ENCODE measurements around the gene CCND2.

The CCND2 gene

DNA sequence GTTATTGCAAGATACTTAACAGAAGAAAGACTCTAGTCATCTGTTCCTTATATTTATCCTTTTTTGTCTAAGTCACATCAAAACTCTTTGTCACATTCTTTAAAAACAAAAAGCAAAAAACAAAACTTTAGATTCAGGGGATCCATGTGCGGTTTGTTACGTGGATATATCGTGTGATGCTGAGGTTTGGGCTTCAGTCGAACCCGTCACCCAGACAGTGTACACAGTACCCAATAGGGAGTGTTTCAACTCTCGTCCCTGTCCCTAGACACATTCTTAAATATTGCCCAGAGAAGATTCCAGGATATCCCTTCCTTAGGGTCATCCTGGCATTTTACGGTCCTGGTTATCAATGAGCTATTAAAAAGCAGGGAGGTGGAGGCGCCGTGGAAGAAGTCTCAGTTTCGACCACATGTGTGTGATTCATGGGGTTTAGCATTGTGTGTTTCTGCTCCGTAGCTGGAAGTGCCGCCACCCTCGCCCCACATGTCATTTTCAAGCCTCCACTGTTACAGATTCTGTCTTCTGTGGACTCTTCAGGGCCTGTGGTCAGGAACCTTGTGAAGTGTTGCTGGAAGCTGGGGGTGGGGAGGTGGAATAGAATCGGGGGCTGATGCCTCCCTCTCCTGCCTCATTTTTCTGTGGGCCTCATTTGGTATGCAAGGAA lies 19.9 kb downstream of the CCND2 start:
- DNase-seq, result no peak

DNA sequence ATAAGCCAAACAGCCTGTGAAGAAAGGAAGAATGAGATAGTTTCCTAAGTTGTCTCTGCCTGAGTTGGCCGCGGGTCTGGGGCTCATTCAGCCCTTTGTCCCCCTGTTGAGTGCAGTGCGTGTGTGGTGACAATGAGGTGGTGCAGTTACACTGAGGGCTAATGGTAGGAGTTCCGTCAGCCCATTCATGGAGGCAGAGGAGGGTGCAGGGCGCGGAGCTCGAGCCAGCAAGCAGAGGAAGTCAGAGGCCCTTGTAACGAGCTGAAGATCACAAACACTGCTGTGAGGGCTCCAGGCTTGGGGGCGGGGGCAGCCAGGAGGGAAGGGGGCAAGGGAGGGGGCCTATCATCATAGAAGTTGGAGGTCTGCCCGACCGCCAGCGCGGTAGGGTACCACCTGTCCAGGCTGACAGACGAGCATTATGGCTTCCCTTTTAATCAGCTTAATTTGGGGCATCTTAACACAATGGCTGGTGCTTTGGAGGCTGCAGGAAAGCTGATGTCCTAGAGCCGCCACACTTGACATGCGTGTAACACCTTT lies 20.5 kb downstream of the CCND2 start:
- DNase-seq, result no peak

DNA sequence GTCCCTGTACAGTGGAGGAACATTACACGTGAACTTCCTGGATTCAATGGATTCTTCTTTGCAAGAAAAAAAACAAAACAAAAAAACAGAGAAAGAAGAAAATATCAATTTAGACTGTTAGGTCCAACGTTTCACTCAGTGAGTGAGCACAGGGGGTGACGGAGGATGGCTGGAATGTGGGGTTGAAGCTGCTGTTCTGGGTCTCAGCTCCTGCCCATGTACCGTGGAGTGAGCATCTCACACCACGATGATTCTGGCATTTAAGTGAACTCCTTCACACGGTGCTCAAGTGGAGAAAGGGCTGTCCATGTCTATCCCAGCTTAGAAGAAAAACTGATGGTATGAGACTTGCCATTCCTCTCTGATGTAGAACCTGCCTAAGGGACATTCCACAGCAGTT lies 23.2 kb downstream of the CCND2 start:
- no peak for DNase-seq

DNA sequence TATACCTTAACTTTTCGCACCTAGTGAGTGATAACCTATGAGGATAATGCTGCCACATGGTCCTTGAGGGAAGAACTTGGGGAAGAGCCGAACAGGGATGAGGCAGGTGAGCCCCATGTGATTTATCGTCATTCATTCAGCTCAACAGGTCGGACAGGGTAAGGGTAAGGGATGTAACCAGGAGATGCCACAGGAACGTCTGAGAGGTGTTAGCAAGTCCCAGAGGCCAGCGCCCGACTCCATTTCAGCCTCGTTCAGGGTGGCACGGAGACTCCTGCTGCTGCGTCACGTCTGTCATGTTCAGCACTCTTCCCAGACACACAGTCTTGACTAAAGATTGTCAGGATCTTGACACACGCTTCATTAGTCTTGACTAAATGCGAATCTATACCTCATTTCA lies 24.1 kb downstream of the CCND2 start:
- no peak for DNase-seq

DNA sequence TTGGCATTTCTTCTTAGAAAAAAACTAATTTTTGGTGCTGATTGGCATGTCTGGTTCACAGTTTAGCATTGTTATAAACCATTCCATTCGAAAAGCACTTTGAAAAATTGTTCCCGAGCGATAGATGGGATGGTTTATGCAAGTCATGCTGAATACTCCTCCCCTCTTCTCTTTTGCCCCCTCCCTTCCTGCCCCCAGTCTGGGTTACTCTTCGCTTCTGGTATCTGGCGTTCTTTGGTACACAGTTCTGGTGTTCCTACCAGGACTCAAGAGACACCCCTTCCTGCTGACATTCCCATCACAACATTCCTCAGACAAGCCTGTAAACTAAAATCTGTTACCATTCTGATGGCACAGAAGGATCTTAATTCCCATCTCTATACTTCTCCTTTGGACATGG lies 27.3 kb downstream of the CCND2 start:
- DNase-seq, result no peak

DNA sequence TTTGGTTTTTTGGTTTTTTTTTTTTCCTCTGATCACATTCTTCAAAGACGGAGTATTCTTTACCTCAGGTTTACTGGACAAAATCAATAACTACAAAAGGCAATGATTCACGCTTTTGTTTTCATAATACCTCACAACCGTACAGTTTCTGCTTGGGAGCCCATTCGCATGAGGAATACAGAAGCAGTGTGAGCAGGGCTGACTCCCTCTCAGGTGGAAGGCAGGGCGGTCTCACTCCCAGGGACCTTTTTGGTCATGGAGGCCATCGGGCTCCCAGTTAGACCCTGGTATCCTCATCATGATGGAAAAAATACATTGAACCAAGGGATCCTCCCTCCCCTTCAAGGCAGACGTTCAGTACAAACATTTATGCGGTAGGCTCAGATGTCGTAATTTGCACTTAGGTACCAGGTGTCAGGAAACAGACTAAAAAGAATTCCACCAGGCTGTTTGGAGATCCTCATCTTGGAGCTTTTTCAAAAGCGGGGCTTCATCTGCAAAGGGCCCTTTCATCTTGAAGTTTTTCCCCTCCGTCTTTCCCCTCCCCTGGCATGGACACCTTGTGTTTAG lies 28.5 kb downstream of the CCND2 start:
- no peak for DNase-seq

DNA sequence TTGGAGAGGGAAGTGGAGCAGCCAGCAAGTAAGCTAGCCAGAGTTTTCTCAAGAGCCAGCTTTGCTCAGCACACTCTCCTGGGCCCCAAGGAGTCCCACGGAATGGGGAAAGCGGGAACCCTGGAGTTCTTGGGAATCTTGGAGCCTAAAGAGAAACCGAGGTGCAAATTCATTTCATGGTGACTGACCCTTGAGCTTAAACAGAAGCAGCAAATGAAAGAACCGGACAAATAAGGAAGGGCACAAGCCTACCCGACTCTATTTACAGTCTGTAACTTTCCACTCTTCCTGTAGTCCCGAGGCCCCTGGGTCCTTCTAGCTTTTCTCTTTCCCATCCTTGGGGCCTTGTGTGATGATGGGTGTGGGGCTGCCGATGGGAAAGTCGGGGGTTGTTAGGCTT lies 29.3 kb downstream of the CCND2 start:
- no peak for DNase-seq

DNA sequence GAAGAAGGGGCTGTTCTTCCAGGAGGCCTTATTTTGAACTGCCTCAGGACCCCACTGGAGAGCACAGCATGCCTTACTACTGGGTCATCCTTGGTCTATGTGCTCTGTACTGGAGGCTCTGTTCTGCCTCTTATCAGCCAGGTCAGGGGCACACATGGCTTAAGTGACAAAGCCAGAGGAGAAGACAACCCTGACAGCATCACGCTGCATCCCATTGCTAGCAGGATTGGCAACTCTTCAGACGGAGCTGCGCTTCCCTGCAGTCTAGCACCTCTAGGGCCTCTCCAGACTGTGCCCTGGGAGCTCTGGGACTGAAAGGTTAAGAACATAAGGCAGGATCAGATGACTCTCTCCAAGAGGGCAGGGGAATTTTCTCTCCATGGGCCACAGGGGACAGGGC lies 30.2 kb downstream of the CCND2 start:
- DNase-seq, result no peak

DNA sequence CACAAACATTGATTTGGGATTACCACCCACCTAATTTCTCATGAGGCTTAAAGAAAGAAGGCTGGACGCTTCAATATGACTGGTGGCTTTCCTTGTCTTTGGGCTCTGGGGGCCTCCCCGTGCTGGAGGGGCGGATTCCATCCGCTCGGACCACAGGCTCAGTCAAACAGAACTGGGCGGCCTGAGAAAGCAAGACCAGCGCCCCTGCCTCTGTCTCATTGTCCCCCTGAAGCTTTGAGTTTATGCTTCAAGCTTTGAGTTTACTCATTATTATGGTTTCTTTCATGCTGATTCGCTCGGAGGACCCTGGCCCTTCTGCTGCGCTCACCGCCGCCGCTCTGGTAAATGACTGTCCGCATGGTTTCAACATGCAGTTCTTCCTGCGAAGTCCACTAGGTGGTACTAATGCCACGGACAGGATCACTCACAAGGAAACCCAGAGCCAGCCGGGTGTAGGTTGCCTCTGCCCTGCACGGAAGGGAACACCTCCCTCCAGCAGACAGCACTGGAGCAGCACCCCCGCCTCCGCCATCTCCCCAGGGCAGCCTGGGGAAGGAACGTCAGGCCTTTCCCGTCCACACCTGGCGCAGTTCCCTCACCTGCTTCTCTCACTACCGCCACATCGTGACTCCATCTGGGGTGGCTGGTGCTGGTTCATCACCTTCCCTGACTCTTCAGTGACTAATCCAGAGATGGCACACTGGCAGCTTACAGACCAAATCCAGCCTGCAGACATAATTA lies 34.2 kb downstream of the CCND2 start:
- DNase-seq, result peak; percentile 51

DNA sequence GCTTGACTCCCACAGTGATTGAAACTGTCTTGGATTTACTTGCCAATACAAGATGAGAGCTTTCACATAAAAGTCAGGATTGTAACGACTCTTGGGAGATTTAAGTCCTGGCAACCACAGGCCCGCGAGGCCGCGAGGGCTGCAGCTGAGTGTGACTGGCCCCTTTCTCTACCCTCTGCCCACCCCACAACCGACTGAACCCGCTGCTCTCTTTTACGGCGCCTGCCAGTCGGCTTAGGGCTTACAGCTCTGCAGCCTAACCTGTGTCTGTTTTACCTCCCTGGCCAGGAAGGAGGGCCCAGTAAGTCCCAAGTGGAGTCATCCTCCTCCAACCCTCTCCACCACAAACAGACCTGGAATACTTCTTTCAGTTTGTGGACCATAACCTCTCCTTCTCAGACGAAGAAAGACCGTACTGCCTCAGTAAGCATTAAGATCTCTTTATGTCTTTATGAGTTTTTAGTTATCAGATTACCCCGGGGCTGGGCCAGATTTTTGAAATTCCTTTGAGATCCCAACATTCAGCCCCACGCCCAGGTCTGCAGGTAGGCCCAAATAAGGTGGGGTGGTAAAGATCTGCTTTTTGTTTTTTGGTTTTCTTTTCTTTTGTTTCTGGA lies 34.9 kb downstream of the CCND2 start:
- DNase-seq, result no peak

DNA sequence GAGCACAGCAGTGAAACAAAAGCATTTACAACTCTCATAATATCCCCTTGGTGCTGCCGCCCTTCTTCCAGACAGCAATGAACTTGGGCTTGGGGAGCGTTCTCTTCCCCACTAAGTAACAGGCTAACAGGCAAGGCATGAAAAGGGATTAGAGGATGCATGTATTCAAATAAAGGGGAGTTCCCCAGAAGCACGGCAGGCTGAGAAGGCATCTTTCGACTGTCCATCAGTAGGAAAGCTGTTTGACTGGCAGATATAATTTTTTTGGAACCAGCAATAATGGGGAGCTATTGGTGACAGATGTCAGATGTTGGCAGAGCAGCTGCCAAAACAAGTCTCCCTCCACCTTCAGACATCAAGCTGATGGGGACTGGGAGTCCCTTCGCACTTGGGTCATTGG lies 38.2 kb downstream of the CCND2 start:
- DNase-seq, result no peak

DNA sequence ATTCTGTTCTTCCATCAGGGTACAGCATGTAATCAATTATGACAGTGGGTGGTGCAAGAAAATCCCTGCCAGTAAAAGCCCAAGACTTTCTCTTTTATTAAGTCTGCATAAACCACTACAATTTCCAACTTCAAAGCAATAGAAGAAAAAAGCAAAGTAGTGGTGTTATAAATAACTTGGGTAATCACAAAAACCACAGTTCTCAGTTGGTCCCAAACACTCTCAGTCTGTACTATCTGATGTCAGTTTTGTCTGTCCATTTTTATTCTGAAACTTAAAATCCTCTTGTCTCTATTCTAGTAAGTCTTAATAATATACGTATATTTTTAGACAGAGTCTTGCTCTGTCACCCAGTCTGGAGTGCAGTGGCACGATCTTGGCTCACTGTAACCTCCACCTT lies 38.7 kb downstream of the CCND2 start:
- no peak for DNase-seq

DNA sequence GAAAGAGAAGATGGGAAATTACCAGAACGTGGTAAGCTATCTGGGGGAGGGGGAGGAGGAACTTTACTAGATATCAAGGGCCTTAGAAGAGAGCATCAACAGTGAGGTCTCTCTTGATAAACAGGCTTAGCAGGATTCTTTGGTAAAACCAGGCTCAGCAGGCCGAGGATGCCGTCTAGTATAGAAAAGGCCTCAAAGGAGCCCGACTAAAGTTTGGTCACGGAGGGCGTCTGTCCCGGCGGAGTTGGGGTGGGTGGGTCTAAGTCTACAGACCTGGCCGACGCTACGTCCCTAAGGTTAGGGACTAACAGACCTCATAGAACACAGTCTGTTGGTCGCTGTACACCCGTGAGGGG lies 46.9 kb downstream of the CCND2 start:
- no peak for DNase-seq

DNA sequence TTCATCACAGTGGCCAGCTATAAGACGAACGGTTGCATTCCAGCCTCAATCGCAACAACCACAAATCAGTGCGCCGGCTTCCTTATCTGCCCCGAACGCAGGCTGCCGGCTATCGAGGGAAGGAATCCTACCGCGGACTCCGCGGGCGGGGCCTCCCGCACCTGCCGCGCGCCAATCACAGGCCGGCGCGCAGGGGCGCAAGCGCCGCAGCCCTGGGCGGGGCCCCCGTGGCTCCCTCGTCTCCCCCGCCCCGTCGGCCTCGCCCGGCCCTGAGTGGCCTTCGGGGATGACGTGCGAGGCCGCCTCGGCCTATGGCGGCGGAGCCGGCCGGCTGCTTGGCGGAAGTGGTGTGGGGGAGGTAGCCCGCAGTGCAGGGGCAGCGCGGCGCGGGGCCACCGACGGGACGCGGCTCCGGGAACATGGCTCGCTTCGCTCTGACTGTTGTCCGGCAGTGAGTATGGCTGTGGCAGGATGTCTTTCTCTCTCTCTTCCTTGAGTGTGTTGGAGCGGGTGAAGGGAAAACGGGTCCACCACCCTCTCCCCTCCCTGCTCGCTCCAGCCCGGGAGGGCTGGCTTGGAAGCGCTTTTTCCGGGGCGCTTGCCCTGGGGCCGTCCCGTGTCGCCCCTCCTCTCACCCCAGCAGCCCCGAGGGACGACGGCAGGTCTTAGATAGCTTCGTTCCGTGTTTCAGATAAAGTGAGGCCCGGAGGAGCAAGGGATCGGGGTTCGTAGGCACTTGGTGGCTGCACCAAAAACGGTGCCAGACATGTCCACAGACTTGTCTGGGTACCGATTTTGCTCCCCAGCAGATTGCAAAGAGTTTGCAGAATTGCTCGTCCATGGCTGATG lies 47.5 kb downstream of the CCND2 start, which contains the start of gene TIGAR:
TSS of gene TIGAR (plus strand) at position 361 of the 849 bp plus-strand sequence. CDS start at position 420, 59 bp downstream.
- peak; percentile 97 for DNase-seq

DNA sequence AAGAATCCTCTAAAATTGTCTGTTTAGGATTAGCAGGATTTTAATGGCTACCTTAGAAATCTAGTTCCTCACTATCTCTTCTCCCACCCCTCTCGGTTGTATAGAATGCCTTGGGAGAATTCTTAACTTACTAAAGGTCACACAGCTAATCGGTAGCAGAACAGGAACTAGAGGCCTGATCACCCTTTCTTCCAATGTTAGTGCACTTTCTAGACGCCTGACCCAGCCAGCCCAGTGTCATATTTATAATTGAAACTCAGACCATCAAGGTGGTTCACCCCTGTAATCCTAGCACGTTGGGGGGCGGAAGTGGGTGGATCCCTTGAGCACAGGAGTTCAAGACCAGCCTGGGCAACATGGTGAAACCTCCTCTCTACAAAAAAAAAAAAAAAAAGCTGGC lies 49.2 kb downstream of the CCND2 start:
- DNase-seq, result no peak
